Measurements from ENCODE around the gene INSIG1.

INSIG1 gene

GRCh38 chr7:155305231-155305904 lies 7.7 kb downstream of the INSIG1 start:
- no peak for DNase-seq

GRCh38 chr7:155306673-155307470 lies 9.2 kb downstream of the INSIG1 start:
- no peak for DNase-seq

GRCh38 chr7:155308330-155309020 lies 10.8 kb downstream of the INSIG1 start:
- DNase-seq, result no peak

GRCh38 chr7:155309021-155309338 lies 11.3 kb downstream of the INSIG1 start:
- DNase-seq, result no peak

GRCh38 chr7:155310425-155311114 lies 12.9 kb downstream of the INSIG1 start:
- DNase-seq, result no peak

GRCh38 chr7:155311826-155312537 lies 14.3 kb downstream of the INSIG1 start:
- no peak for DNase-seq

- no peak for DNase-seq
Observed at GRCh38 chr7:155312633-155313032, 15.0 kb downstream of the INSIG1 start.

GRCh38 chr7:155313096-155313495 lies 15.4 kb downstream of the INSIG1 start:
- DNase-seq, result no peak

- no peak for DNase-seq
Observed at GRCh38 chr7:155315977-155316376, 18.3 kb downstream of the INSIG1 start.

GRCh38 chr7:155316427-155317113 lies 18.9 kb downstream of the INSIG1 start:
- no peak for DNase-seq

- DNase-seq, result no peak
Observed at GRCh38 chr7:155317114-155317434, 19.4 kb downstream of the INSIG1 start.

- no peak for DNase-seq
Observed at GRCh38 chr7:155318245-155318644, 20.6 kb downstream of the INSIG1 start.

- peak; percentile 30 for DNase-seq
Observed at GRCh38 chr7:155322530-155322929, 24.9 kb downstream of the INSIG1 start.

- DNase-seq, result no peak
Observed at GRCh38 chr7:155323001-155323638, 25.4 kb downstream of the INSIG1 start.

GRCh38 chr7:155324012-155324917 lies 26.6 kb downstream of the INSIG1 start:
- no peak for DNase-seq

GRCh38 chr7:155324918-155325235 lies 27.2 kb downstream of the INSIG1 start:
- DNase-seq, result no peak

GRCh38 chr7:155326385-155326784 lies 28.7 kb downstream of the INSIG1 start:
- no peak for DNase-seq

- DNase-seq, result no peak
Observed at GRCh38 chr7:155327590-155328320, 30.1 kb downstream of the INSIG1 start.

GRCh38 chr7:155329225-155329624 lies 31.5 kb downstream of the INSIG1 start:
- no peak for DNase-seq

GRCh38 chr7:155331396-155331795 lies 33.7 kb downstream of the INSIG1 start:
- no peak for DNase-seq
